HepG2 (cell line): ENCODE data around the gene ANXA6. TPM values are rescaled to one million over a fixed set of nuclear protein-coding genes. Genes with fewer than 3 reads are reported as not detected.
A peak's percentile ranks its signal among the peaks of the same experiment; 100 is the strongest.

Experiments used
- CEBPG ChIP-seq: IDR thresholded peaks from 2 replicates; pipeline ENCODE4 v1.6.1; 2016
- HNRNPL ChIP-seq: fragments of 200-400 bp; formaldehyde crosslinking; IDR thresholded peaks from 2 replicates; pipeline ENCODE4 v1.6.1; 2017; ENCODE audit warnings: mild to moderate bottlenecking, low read depth, low read length
- TOE1 ChIP-seq: sonication (generic); formaldehyde crosslinking; IDR thresholded peaks from 2 replicates; pipeline ENCODE4 v1.4.0; 2020; ENCODE audit warnings: mild to moderate bottlenecking, missing genetic modification reagents
- ZFP41 ChIP-seq: sonication (generic); formaldehyde crosslinking; IDR thresholded peaks from 2 replicates; pipeline ENCODE4 v1.4.0; 2020; ENCODE audit warnings: mild to moderate bottlenecking, missing genetic modification reagents, borderline replicate concordance
- ZNF121 ChIP-seq: sonication (generic); formaldehyde crosslinking; IDR thresholded peaks from 2 replicates; pipeline ENCODE4 v1.5.0; 2020; ENCODE audit warnings: mild to moderate bottlenecking, missing genetic modification reagents
- ZNF251 ChIP-seq: sonication (generic); formaldehyde crosslinking; IDR thresholded peaks from 2 replicates; pipeline ENCODE4 v1.9.0; 2021; ENCODE audit warnings: mild to moderate bottlenecking, missing genetic modification reagents
- ZNF33A ChIP-seq: sonication (generic); formaldehyde crosslinking; IDR thresholded peaks from 2 replicates; pipeline ENCODE4 v1.5.1; 2020; ENCODE audit warnings: missing genetic modification reagents, mild to moderate bottlenecking, moderate library complexity, borderline replicate concordance
- ZNF350 ChIP-seq: sonication (generic); formaldehyde crosslinking; IDR thresholded peaks from 2 replicates; pipeline ENCODE4 v1.4.0; 2020; ENCODE audit warnings: mild to moderate bottlenecking, low read depth, missing genetic modification reagents, borderline replicate concordance
- ZNF441 ChIP-seq: sonication (generic); formaldehyde crosslinking; IDR thresholded peaks from 2 replicates; pipeline ENCODE4 v1.7.0; 2021; ENCODE audit warnings: missing genetic modification reagents, borderline replicate concordance
- polyA plus RNA-seq, 8 experiments: library from polyadenylated mRNA; depleted of rRNA in 3 of 8; stranded (reverse) in 7 of 8; unstranded in 1 of 8; fragments of >200 nt; fragmentation: Illumina TruSeq in 4 of 8; extraction: Trizol in 4 of 8; gene quantifications; 2 replicates each; pipeline versions ENCODE4 v1.2.1 to v1.2.3, GENCODE V29; 2011 to 2016; ENCODE audit warnings: low read depth in 4 of 8, missing spikeins in 1 of 8, mixed read lengths in 1 of 8; ENCODE audit not compliant: insufficient read depth in 1 of 8
- total RNA-seq, 5 experiments: library from RNA; depleted of rRNA; stranded (reverse); fragments of >200 nt; fragmentation: Illumina TruSeq; extraction: Trizol; gene quantifications; 2 replicates each; pipeline ENCODE4 v1.2.3, GENCODE V29; 2016; ENCODE audit warnings: low read depth in 1 of 5
- TF ChIP-seq, protein P1 (sequence below): sonication (generic); formaldehyde crosslinking; IDR thresholded peaks from 2 replicates; pipeline ENCODE4 v1.4.0; 2020; ENCODE audit warnings: missing genetic modification reagents, borderline replicate concordance
- TF ChIP-seq, protein P2 (sequence below): sonication (generic); formaldehyde crosslinking; IDR thresholded peaks from 2 replicates; pipeline ENCODE4 v1.5.0; 2020; ENCODE audit warnings: mild to moderate bottlenecking, missing genetic modification reagents
- TF ChIP-seq, protein P3 (sequence below): sonication (generic); formaldehyde crosslinking; IDR thresholded peaks from 2 replicates; pipeline ENCODE4 v1.4.0; 2020; ENCODE audit warnings: low read depth, mild to moderate bottlenecking, missing genetic modification reagents
- TF ChIP-seq, protein P4 (sequence below): sonication (generic); formaldehyde crosslinking; IDR thresholded peaks from 2 replicates; pipeline ENCODE4 v1.5.1; 2020; ENCODE audit warnings: missing genetic modification reagents, mild to moderate bottlenecking, borderline replicate concordance
- TF ChIP-seq, protein P5 (sequence below): sonication (generic); formaldehyde crosslinking; IDR thresholded peaks from 2 replicates; pipeline ENCODE4 v1.4.0; 2020; ENCODE audit warnings: missing genetic modification reagents

The ANXA6 gene
- total and polyA plus RNA-seq, 2 of the 13 experiments (the other 11 are each of a cell fraction or from before 2014, with no cell fraction given), result 103 to 125 TPM

DNA sequence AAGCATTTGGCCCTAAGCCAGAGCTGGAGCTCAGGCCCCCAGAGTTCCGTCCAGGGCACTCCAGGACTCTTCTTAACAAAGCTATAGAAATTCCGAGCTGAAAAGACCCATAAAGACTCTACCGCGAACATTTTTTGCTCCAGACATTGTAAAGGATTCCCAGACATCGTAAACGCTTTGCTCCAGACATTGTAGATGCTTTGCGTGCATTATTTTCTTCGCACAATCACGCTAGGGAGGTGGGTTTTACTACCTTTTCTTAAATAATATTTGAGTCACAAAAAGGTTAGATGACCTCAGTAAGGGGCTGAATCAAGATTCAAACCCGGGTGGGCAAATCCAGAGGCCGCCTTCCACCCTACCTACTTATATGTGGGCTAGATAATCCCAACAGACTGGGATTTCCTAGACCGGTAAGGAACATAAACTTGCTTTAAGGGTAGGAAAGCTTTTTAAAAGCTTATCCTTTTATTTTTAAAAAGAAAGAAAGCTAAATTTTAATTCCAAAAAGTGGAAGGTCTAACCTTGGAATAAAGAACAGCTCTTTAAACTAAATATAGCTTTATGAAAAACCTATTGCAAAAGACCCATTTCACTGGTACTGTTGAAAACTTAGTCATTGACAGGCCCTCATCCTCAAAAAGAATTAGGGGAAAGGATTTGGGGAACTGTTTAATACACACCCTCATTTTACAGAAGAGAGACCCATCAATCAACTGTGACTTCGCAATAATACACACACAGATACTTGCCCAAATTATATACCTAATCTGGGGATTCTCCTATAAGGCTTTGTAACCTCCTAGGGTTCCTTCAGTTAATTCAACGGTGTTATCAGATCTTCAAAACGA, 75.9 kb downstream of the ANXA6 start (continued):
- TF ChIP-seq, protein P1, sequence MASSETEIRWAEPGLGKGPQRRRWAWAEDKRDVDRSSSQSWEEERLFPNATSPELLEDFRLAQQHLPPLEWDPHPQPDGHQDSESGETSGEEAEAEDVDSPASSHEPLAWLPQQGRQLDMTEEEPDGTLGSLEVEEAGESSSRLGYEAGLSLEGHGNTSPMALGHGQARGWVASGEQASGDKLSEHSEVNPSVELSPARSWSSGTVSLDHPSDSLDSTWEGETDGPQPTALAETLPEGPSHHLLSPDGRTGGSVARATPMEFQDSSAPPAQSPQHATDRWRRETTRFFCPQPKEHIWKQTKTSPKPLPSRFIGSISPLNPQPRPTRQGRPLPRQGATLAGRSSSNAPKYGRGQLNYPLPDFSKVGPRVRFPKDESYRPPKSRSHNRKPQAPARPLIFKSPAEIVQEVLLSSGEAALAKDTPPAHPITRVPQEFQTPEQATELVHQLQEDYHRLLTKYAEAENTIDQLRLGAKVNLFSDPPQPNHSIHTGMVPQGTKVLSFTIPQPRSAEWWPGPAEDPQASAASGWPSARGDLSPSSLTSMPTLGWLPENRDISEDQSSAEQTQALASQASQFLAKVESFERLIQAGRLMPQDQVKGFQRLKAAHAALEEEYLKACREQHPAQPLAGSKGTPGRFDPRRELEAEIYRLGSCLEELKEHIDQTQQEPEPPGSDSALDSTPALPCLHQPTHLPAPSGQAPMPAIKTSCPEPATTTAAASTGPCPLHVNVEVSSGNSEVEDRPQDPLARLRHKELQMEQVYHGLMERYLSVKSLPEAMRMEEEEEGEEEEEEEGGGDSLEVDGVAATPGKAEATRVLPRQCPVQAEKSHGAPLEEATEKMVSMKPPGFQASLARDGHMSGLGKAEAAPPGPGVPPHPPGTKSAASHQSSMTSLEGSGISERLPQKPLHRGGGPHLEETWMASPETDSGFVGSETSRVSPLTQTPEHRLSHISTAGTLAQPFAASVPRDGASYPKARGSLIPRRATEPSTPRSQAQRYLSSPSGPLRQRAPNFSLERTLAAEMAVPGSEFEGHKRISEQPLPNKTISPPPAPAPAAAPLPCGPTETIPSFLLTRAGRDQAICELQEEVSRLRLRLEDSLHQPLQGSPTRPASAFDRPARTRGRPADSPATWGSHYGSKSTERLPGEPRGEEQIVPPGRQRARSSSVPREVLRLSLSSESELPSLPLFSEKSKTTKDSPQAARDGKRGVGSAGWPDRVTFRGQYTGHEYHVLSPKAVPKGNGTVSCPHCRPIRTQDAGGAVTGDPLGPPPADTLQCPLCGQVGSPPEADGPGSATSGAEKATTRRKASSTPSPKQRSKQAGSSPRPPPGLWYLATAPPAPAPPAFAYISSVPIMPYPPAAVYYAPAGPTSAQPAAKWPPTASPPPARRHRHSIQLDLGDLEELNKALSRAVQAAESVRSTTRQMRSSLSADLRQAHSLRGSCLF (CRISPR knock-in tag), result 0 out of 2 replicates have a peak, but pooled peaks have one; percentile 14
- TF ChIP-seq ZNF121 (no peak), ZNF251 (no peak), ZNF350 (CRISPR knock-in tag) (no peak), CEBPG (CRISPR knock-in tag) (no peak), HNRNPL (no peak), ZNF33A (CRISPR knock-in tag) (no peak), ZNF441 (CRISPR knock-in tag) (no peak), TOE1 (CRISPR knock-in tag) (0 out of 2 replicates have a peak, but pooled peaks have one; percentile 16), ZFP41 (CRISPR knock-in tag) (no peak)
- TF ChIP-seq, protein P2, sequence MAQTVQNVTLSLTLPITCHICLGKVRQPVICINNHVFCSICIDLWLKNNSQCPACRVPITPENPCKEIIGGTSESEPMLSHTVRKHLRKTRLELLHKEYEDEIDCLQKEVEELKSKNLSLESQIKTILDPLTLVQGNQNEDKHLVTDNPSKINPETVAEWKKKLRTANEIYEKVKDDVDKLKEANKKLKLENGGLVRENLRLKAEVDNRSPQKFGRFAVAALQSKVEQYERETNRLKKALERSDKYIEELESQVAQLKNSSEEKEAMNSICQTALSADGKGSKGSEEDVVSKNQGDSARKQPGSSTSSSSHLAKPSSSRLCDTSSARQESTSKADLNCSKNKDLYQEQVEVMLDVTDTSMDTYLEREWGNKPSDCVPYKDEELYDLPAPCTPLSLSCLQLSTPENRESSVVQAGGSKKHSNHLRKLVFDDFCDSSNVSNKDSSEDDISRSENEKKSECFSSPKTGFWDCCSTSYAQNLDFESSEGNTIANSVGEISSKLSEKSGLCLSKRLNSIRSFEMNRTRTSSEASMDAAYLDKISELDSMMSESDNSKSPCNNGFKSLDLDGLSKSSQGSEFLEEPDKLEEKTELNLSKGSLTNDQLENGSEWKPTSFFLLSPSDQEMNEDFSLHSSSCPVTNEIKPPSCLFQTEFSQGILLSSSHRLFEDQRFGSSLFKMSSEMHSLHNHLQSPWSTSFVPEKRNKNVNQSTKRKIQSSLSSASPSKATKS (CRISPR knock-in tag), result 0 out of 2 replicates have a peak, but pooled peaks have one; percentile 47
- TF ChIP-seq, protein P3, sequence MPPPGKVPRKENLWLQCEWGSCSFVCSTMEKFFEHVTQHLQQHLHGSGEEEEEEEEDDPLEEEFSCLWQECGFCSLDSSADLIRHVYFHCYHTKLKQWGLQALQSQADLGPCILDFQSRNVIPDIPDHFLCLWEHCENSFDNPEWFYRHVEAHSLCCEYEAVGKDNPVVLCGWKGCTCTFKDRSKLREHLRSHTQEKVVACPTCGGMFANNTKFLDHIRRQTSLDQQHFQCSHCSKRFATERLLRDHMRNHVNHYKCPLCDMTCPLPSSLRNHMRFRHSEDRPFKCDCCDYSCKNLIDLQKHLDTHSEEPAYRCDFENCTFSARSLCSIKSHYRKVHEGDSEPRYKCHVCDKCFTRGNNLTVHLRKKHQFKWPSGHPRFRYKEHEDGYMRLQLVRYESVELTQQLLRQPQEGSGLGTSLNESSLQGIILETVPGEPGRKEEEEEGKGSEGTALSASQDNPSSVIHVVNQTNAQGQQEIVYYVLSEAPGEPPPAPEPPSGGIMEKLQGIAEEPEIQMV, result 0 out of 2 replicates have a peak, but pooled peaks have one; percentile 1
- TF ChIP-seq, protein P4, sequence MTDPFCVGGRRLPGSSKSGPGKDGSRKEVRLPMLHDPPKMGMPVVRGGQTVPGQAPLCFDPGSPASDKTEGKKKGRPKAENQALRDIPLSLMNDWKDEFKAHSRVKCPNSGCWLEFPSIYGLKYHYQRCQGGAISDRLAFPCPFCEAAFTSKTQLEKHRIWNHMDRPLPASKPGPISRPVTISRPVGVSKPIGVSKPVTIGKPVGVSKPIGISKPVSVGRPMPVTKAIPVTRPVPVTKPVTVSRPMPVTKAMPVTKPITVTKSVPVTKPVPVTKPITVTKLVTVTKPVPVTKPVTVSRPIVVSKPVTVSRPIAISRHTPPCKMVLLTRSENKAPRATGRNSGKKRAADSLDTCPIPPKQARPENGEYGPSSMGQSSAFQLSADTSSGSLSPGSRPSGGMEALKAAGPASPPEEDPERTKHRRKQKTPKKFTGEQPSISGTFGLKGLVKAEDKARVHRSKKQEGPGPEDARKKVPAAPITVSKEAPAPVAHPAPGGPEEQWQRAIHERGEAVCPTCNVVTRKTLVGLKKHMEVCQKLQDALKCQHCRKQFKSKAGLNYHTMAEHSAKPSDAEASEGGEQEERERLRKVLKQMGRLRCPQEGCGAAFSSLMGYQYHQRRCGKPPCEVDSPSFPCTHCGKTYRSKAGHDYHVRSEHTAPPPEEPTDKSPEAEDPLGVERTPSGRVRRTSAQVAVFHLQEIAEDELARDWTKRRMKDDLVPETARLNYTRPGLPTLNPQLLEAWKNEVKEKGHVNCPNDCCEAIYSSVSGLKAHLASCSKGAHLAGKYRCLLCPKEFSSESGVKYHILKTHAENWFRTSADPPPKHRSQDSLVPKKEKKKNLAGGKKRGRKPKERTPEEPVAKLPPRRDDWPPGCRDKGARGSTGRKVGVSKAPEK (CRISPR knock-in tag), result no peak
- TF ChIP-seq, protein P5, sequence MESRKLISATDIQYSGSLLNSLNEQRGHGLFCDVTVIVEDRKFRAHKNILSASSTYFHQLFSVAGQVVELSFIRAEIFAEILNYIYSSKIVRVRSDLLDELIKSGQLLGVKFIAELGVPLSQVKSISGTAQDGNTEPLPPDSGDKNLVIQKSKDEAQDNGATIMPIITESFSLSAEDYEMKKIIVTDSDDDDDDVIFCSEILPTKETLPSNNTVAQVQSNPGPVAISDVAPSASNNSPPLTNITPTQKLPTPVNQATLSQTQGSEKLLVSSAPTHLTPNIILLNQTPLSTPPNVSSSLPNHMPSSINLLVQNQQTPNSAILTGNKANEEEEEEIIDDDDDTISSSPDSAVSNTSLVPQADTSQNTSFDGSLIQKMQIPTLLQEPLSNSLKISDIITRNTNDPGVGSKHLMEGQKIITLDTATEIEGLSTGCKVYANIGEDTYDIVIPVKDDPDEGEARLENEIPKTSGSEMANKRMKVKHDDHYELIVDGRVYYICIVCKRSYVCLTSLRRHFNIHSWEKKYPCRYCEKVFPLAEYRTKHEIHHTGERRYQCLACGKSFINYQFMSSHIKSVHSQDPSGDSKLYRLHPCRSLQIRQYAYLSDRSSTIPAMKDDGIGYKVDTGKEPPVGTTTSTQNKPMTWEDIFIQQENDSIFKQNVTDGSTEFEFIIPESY (CRISPR knock-in tag), result no peak
